HG02759 (cell line): ENCODE measurements around the gene LEMD2.

Source experiments
- ATAC-seq: cut with Tn5 transposase; IDR thresholded peaks from one replicate; pipeline ENCODE4 v1.9.1; 2021; ENCODE audit warnings: mild to moderate bottlenecking, moderate library complexity; ENCODE audit not compliant: unreplicated experiment

Gene LEMD2

GRCh38 chr6:33777398-33778388, 11.2 kb downstream of the LEMD2 start:
- ATAC-seq, result no peak

GRCh38 chr6:33776764-33777163, 12.2 kb downstream of the LEMD2 start:
- ATAC-seq, result no peak

GRCh38 chr6:33776186-33776585, 12.7 kb downstream of the LEMD2 start:
- no peak for ATAC-seq

- no peak for ATAC-seq
These were observed 14.2 kb downstream of the LEMD2 start for GRCh38 chr6:33774774-33775173.

GRCh38 chr6:33772902-33773472, 15.9 kb downstream of the LEMD2 start:
- no peak for ATAC-seq

GRCh38 chr6:33772082-33772830, 16.7 kb downstream of the LEMD2 start:
- no peak for ATAC-seq

GRCh38 chr6:33771146-33772081, 17.5 kb downstream of the LEMD2 start:
- peak; percentile 57 for ATAC-seq

- no peak for ATAC-seq
These were observed 18.1 kb downstream of the LEMD2 start for GRCh38 chr6:33770833-33771145.

- ATAC-seq, result no peak
These were observed 18.7 kb downstream of the LEMD2 start for GRCh38 chr6:33770124-33770832.

GRCh38 chr6:33769248-33769821, 19.6 kb downstream of the LEMD2 start:
- ATAC-seq, result no peak

GRCh38 chr6:33768644-33769120, 20.2 kb downstream of the LEMD2 start:
- ATAC-seq, result no peak

- no peak for ATAC-seq
These were observed 21.7 kb downstream of the LEMD2 start for GRCh38 chr6:33766921-33767907.

GRCh38 chr6:33765368-33765767, 23.6 kb downstream of the LEMD2 start:
- no peak for ATAC-seq

GRCh38 chr6:33764036-33764435, 24.9 kb downstream of the LEMD2 start:
- ATAC-seq, result no peak

- no peak for ATAC-seq
These were observed 25.4 kb downstream of the LEMD2 start for GRCh38 chr6:33763483-33763882.

- ATAC-seq, result no peak
These were observed 26.2 kb downstream of the LEMD2 start for GRCh38 chr6:33762713-33763112.

GRCh38 chr6:33761922-33762629, 26.9 kb downstream of the LEMD2 start:
- no peak for ATAC-seq

- no peak for ATAC-seq
These were observed 27.4 kb downstream of the LEMD2 start for GRCh38 chr6:33761581-33761921.
